ENCODE data around the gene GPX1. TPM values are rescaled to one million over a fixed set of nuclear protein-coding genes. Genes with fewer than 3 reads are reported as not detected.

GPX1 gene
- total RNA-seq, 1 experiment from 2014 or later = 377 TPM

- DNase-seq (ENCODE audit: low read depth) = peak; percentile 77
Measured at GRCh38 chr3:49313896-49314688, 44.1 kb downstream of the GPX1 start.

GRCh38 chr3:49311283-49311682 lies 46.9 kb downstream of the GPX1 start:
- DNase-seq (ENCODE audit: low read depth) = no peak

- DNase-seq (ENCODE audit: low read depth) = no peak
Measured at GRCh38 chr3:49310677-49311076, 47.5 kb downstream of the GPX1 start.

Other genes with a start within 250 kb of the GPX1 start
- 54.4 and 57.6 TPM in 2 replicates for gene USP19, start 237.5 kb downstream of the GPX1 start, total RNA-seq (2014; rRNA removed)
- gene LAMB2, start 225.3 kb downstream of the GPX1 start, total RNA-seq (2014; rRNA removed) = 238 and 248 TPM in 2 replicates
- 43.7 and 44.3 TPM in 2 replicates for gene CCDC71, start 192.0 kb downstream of the GPX1 start, total RNA-seq (2014; rRNA removed)
- 17.1 and 19.1 TPM in 2 replicates for gene KLHDC8B, start 186.8 kb downstream of the GPX1 start, total RNA-seq (2014; rRNA removed)
- 0.71 and 1.3 TPM in 2 replicates for gene C3orf62, start 81.1 kb downstream of the GPX1 start, total RNA-seq (2014; rRNA removed)
- 8.5 and 11.0 TPM in 2 replicates for gene USP4, start 18.3 kb downstream of the GPX1 start, total RNA-seq (2014; rRNA removed)
- 706 and 885 TPM in 2 replicates for gene RHOA, start 53.6 kb upstream of the GPX1 start, total RNA-seq (2014; rRNA removed)
- gene TCTA, start 54.1 kb upstream of the GPX1 start, total RNA-seq (2014; rRNA removed) = 43.2 and 50.1 TPM in 2 replicates
- gene AMT, start 64.1 kb upstream of the GPX1 start, total RNA-seq (2014; rRNA removed) = 0.11 and 0.71 TPM in 2 replicates
- gene NICN1, start 71.0 kb upstream of the GPX1 start, total RNA-seq (2014; rRNA removed) = 3.4 and 7.2 TPM in 2 replicates
- 60.9 and 90.8 TPM in 2 replicates for gene DAG1, start 111.9 kb upstream of the GPX1 start, total RNA-seq (2014; rRNA removed)
- gene BSN, start 196.1 kb upstream of the GPX1 start, total RNA-seq (2014; rRNA removed) = 0.13 and 0.17 TPM in 2 replicates